Esophagus muscularis mucosa (tissue), 3 donors: ENCODE data around the gene PROS1.
"Not testable (repeated sequence)": the region's sequence is repeated elsewhere in the genome, so short reads cannot be mapped to it uniquely, and the experiment has no call there.

Source experiments
- POLR2A ChIP-seq: fragments of 450-650 bp; IDR thresholded peaks from one replicate; pipeline ENCODE4 v1.6.1; 2017; ENCODE audit warnings: antibody characterized with exemption, moderate library complexity, mild to moderate bottlenecking, low read depth
- TF ChIP-seq, protein P1 (sequence below), 3 experiments: fragments of 200-600 bp in 2 of 3; fragments of 450-650 bp in 1 of 3; sonication (generic) in 2 of 3; IDR thresholded peaks; one replicate each; pipeline ENCODE4 v1.5.1; 2017 to 2019; ENCODE audit warnings: antibody characterized with exemption in 3 of 3, mild to moderate bottlenecking in 2 of 3, moderate library complexity in 1 of 3

GRCh38 chr3:93839193-93839592, 134.5 kb downstream of the PROS1 start:
- TF ChIP-seq, protein P1, sequence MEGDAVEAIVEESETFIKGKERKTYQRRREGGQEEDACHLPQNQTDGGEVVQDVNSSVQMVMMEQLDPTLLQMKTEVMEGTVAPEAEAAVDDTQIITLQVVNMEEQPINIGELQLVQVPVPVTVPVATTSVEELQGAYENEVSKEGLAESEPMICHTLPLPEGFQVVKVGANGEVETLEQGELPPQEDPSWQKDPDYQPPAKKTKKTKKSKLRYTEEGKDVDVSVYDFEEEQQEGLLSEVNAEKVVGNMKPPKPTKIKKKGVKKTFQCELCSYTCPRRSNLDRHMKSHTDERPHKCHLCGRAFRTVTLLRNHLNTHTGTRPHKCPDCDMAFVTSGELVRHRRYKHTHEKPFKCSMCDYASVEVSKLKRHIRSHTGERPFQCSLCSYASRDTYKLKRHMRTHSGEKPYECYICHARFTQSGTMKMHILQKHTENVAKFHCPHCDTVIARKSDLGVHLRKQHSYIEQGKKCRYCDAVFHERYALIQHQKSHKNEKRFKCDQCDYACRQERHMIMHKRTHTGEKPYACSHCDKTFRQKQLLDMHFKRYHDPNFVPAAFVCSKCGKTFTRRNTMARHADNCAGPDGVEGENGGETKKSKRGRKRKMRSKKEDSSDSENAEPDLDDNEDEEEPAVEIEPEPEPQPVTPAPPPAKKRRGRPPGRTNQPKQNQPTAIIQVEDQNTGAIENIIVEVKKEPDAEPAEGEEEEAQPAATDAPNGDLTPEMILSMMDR (IDR thresholded peaks at IDR 0.05): not testable (repeated sequence)
- TF ChIP-seq POLR2A: not testable (repeated sequence)
